Common myeloid progenitor, CD34-positive (primary cell): ENCODE measurements around the gene ADCY2.

ENCODE experiments used
- CTCF ChIA-PET: fragments of 350-600 bp; sonication (Branson Sonifier 250); formaldehyde crosslinking; loops from one replicate; lab custom pipeline; 2021; ENCODE audit warnings: antibody characterized with exemption; lab: Charles Lee
- POLR2A ChIA-PET: fragments of 350-600 bp; sonication (Branson Sonifier 250); formaldehyde crosslinking; loops from one replicate; lab custom pipeline; 2021; ENCODE audit warnings: antibody characterized with exemption; lab: Charles Lee
- DNase-seq, 3 donors: peaks; one replicate each; pipeline versions ENCODE4 v3.0.0 to v3.0.0-alpha.2; 2013
- H3K27ac ChIP-seq, 2 experiments: 1 replicate in 1 of 2; 2 replicates in 1 of 2; pipeline ENCODE4 v1.7.0; 2013; ENCODE audit warnings: inconsistent platforms in 2 of 2, low read length in 2 of 2, mild to moderate bottlenecking in 2 of 2, low read depth in 1 of 2, moderate library complexity in 1 of 2; ENCODE audit not compliant: severe bottlenecking in 2 of 2, insufficient read depth in 1 of 2, poor library complexity in 1 of 2
- H3K27me3 ChIP-seq, 5 experiments: replicated peaks in 2 of 5; 1 replicate in 3 of 5; 2 replicates in 2 of 5; pipeline versions ENCODE4 v1.6.1 to v1.7.0; 2013; ENCODE audit warnings: low read length in 4 of 5, mild to moderate bottlenecking in 2 of 5, moderate library complexity in 2 of 5, inconsistent platforms in 1 of 5; ENCODE audit not compliant: insufficient read depth in 5 of 5, control insufficient read depth in 4 of 5
- H3K36me3 ChIP-seq, 4 experiments: 1 replicate in 2 of 4; 2 replicates in 2 of 4; pipeline versions ENCODE4 v1.6.1 to v1.7.0; 2013; ENCODE audit warnings: low read length in 3 of 4, control low read depth in 1 of 4, mild to moderate bottlenecking in 1 of 4; ENCODE audit not compliant: control insufficient read depth in 4 of 4, insufficient read depth in 4 of 4
- H3K4me1 ChIP-seq, 4 experiments: 1 replicate in 3 of 4; 2 replicates in 1 of 4; pipeline versions ENCODE4 v1.6.1 to v1.7.1; 2013; ENCODE audit warnings: low read length in 3 of 4, mild to moderate bottlenecking in 3 of 4, control low read depth in 1 of 4, inconsistent platforms in 1 of 4, moderate library complexity in 1 of 4; ENCODE audit not compliant: control insufficient read depth in 4 of 4, insufficient read depth in 4 of 4; ENCODE audit errors: control extremely low read depth in 1 of 4
- H3K4me3 ChIP-seq, 7 experiments: 1 replicate in 4 of 7; 2 replicates in 3 of 7; pipeline versions ENCODE4 v1.5.1 to v1.7.0; 2013; ENCODE audit warnings: mild to moderate bottlenecking in 7 of 7, low read length in 6 of 7, moderate library complexity in 6 of 7, inconsistent platforms in 2 of 7, low read depth in 2 of 7, control low read depth in 1 of 7; ENCODE audit not compliant: insufficient read depth in 4 of 7, control insufficient read depth in 1 of 7; ENCODE audit errors: extremely low read depth in 1 of 7
- H3K9me3 ChIP-seq, 5 experiments: 1 replicate in 4 of 5; 2 replicates in 1 of 5; pipeline versions ENCODE4 v1.6.1 to v1.7.1; 2013; ENCODE audit warnings: low read length in 4 of 5, mild to moderate bottlenecking in 2 of 5, inconsistent platforms in 1 of 5, low read depth in 1 of 5, moderate library complexity in 1 of 5; ENCODE audit not compliant: control insufficient read depth in 4 of 5, insufficient read depth in 2 of 5; ENCODE audit errors: control extremely low read depth in 1 of 5
- WGBS: methylation state at CpG from one replicate; pipeline ENCODE4 v1.1.5; 2013; ENCODE audit not compliant: insufficient coverage; 5-methylcytosine and 5-hydroxymethylcytosine counted together

Gene ADCY2

DNA sequence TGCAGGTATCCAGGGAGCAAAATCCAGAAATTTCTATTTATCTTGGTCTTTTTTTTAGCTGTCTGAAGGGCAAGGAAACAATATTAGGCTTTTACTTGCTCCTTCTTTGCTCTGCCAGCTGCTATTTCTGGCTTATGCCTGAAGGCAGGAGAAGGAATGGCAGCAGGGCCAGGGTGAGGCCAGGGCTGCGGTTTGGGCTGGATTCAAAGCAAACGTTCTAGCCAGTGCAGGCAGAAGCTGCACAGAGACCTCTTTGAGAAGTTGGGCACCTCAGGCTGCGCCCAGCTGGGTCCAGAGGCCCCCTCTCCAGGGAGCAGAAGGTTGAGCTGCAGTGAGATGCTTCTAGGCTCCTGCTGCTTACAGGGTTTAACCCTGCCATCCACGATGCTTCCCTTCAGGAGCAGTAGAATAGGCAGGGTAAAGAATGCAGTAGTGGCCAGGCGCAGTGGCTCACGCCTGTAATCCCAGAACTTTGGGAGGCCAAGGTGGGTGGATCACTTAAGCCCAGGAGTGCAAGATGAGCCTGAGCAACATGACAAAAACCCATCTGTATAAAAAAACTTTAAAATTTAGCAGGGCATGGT, 201.2 kb downstream of the ADCY2 start:
- H3K36me3 ChIP-seq, result no peaks in the 10 kb centered on the region
- H3K4me3 ChIP-seq, result no peak overlapping the region
- H3K27me3 ChIP-seq, result peaks cover 0 to 3% (median 0%) of the 10 kb centered on the region in 5 experiments
- DNase-seq, result no peak
- WGBS, result 89% methylated on average over 6 of the region's 6 CpGs
- H3K27ac ChIP-seq, result no peak overlapping the region
- H3K9me3 ChIP-seq, result no peaks in the 10 kb centered on the region
- POLR2A ChIA-PET, result no interaction called here
- CTCF ChIA-PET, result interaction anchor here (1.5 kb wide), 1 partner anchor 839 kb away, joined by 3 read pairs; no protein-coding TSS in a partner anchor
- no peaks in the 10 kb centered on the region for H3K4me1 ChIP-seq

- Histone ChIP-seq H3K27me3 (no peaks in the 10 kb centered on the region), H3K9me3 (no peaks in the 10 kb centered on the region), H3K27ac (no peak overlapping the region), H3K36me3 (no peaks in the 10 kb centered on the region), H3K4me3 (no peak overlapping the region), H3K4me1 (no peaks in the 10 kb centered on the region)
- ChIA-PET POLR2A (no interaction called here), CTCF (no interaction called here)
- DNase-seq, result no peak
- 80% methylated on average over 1 of the region's 4 CpGs for WGBS
These were observed 211.0 kb downstream of the ADCY2 start for GRCh38 chr5:7606840-7607465.

- no peaks in the 10 kb centered on the region for H3K27me3 ChIP-seq
- H3K9me3 ChIP-seq, result no peaks in the 10 kb centered on the region
- ChIA-PET CTCF (no interaction called here), POLR2A (no interaction called here)
- H3K36me3 ChIP-seq, result no peaks in the 10 kb centered on the region
- no peak for DNase-seq
- H3K4me1 ChIP-seq, result no peaks in the 10 kb centered on the region
- H3K27ac ChIP-seq, result no peak overlapping the region
- H3K4me3 ChIP-seq, result no peak overlapping the region
These were observed 212.8 kb downstream of the ADCY2 start for GRCh38 chr5:7608772-7609171.

- DNase-seq, result no peak
- CTCF ChIA-PET, result no interaction called here
- H3K27ac ChIP-seq, result no peak overlapping the region
- H3K4me1 ChIP-seq, result no peaks in the 10 kb centered on the region
- POLR2A ChIA-PET, result no interaction called here
- H3K4me3 ChIP-seq, result no peak overlapping the region
- WGBS, result 82% methylated on average over 1 of the region's 1 CpG
- H3K27me3 ChIP-seq, result no peaks in the 10 kb centered on the region
- no peaks in the 10 kb centered on the region for H3K9me3 ChIP-seq
- no peaks in the 10 kb centered on the region for H3K36me3 ChIP-seq
These were observed 213.8 kb downstream of the ADCY2 start for GRCh38 chr5:7609726-7610125.

DNA sequence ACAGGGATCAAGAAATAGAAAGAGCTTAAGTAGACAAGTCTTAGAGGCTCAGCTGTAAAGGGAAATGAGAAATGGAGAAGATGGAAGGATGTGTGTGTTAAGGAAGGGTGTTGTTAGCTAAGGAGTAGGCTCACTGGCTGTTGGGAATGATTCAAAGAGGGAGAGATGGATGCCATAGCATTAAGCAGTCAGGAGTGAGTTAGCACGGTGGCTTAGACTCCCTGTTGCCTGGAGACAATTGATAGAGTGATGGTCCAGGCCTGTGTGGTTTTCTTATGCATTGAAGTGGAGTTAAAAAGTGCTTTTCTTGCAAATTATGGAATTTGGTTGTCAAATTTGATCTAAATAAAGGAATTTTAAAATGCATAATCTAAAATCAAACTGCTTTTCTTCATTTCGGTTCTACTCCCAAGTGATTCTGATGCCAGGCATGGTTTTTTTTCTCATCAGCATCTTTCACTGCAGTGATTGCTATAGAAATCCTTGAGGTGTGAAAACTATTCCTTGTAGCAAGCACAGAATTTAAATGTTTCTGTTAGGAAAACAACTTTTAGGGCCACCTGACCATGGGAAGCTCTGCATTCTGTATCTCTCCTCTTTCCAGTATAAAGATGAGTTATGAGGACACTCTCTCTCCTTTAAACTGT, 214.7 kb downstream of the ADCY2 start:
- H3K27me3 ChIP-seq, result no peaks in the 10 kb centered on the region
- H3K4me1 ChIP-seq, result no peaks in the 10 kb centered on the region
- 86% methylated on average over 1 of the region's 2 CpGs for WGBS
- DNase-seq, result no peak
- H3K9me3 ChIP-seq, result no peaks in the 10 kb centered on the region
- CTCF ChIA-PET, result no interaction called here
- H3K27ac ChIP-seq, result no peak overlapping the region
- H3K4me3 ChIP-seq, result no peak overlapping the region
- POLR2A ChIA-PET, result no interaction called here
- H3K36me3 ChIP-seq, result no peaks in the 10 kb centered on the region

DNA sequence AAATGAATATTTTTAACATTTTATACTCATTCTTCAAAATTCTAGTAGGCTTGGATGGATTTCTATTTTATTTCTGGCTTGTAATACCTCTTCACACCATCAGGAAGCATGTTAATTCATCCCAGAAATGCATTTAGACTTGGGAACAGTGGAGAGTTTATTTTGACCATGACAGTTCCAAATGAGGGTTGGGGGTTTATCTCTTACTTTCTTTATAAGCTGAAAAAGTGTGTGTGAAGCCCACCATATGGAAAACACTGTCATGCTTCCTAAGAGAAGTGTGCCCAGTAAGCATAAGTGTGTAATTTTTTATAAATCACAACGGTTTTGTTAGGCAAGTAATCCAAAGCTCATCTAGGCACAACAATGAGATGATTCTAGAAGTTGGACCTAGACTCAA, 215.6 kb downstream of the ADCY2 start:
- DNase-seq, result no peak
- Histone ChIP-seq H3K9me3 (no peaks in the 10 kb centered on the region), H3K27me3 (no peaks in the 10 kb centered on the region), H3K36me3 (no peaks in the 10 kb centered on the region), H3K4me3 (no peak overlapping the region), H3K4me1 (no peaks in the 10 kb centered on the region), H3K27ac (no peak overlapping the region)
- ChIA-PET POLR2A (no interaction called here), CTCF (interaction anchor here (1.0 kb wide), 1 partner anchor 9 kb away, joined by 5 read pairs; no protein-coding TSS in a partner anchor)
- WGBS, result 100% methylated on average over 1 of the region's 1 CpG

GRCh38 chr5:7615566-7616061, 219.7 kb downstream of the ADCY2 start:
- no peak overlapping the region for H3K27ac ChIP-seq
- no peak for DNase-seq
- no peak overlapping the region for H3K4me3 ChIP-seq
- CTCF ChIA-PET, result no interaction called here
- no peaks in the 10 kb centered on the region for H3K36me3 ChIP-seq
- 100% methylated on average over 1 of the region's 2 CpGs for WGBS
- no peaks in the 10 kb centered on the region for H3K4me1 ChIP-seq
- H3K27me3 ChIP-seq, result no peaks in the 10 kb centered on the region
- POLR2A ChIA-PET, result no interaction called here
- no peaks in the 10 kb centered on the region for H3K9me3 ChIP-seq
